Thymus (tissue), 11 donors: ENCODE results near the gene ATXN7L2. TPM values are rescaled to one million over a fixed set of nuclear protein-coding genes. Genes with fewer than 3 reads are reported as not detected.

Experiments used
- DNase-seq, 9 donors: peaks; one replicate each; pipeline ENCODE4 v3.0.0-alpha.2; 2013; ENCODE audit warnings: low spot score in 9 of 9, low read depth in 6 of 9, missing footprints in 1 of 9
- H3K27ac ChIP-seq, 2 donors: one replicate each; pipeline ENCODE4 v1.5.1; 2013; ENCODE audit warnings: control low read depth in 1 of 2, low read depth in 1 of 2, low read length in 1 of 2, mild to moderate bottlenecking in 1 of 2, moderate library complexity in 1 of 2
- H3K27me3 ChIP-seq, 2 donors: one replicate each; pipeline ENCODE4 v1.5.1; 2013; ENCODE audit warnings: low read length in 1 of 2; ENCODE audit not compliant: control insufficient read depth in 2 of 2, insufficient read depth in 1 of 2
- H3K36me3 ChIP-seq, 2 donors: one replicate each; pipeline ENCODE4 v1.5.1; 2013; ENCODE audit warnings: low read length in 1 of 2, mild to moderate bottlenecking in 1 of 2, moderate library complexity in 1 of 2; ENCODE audit not compliant: control insufficient read depth in 2 of 2, insufficient read depth in 2 of 2
- H3K4me1 ChIP-seq, 2 donors: one replicate each; pipeline ENCODE4 v1.5.1; 2013; ENCODE audit warnings: low read length in 2 of 2; ENCODE audit not compliant: control insufficient read depth in 2 of 2, insufficient read depth in 2 of 2
- H3K4me3 ChIP-seq, 2 donors: one replicate each; pipeline ENCODE4 v1.5.1; 2013; ENCODE audit warnings: low read length in 2 of 2, control low read depth in 1 of 2, mild to moderate bottlenecking in 1 of 2
- H3K9me3 ChIP-seq, 2 donors: one replicate each; pipeline ENCODE4 v1.5.1; 2013; ENCODE audit warnings: low read length in 1 of 2, mild to moderate bottlenecking in 1 of 2; ENCODE audit not compliant: control insufficient read depth in 2 of 2, insufficient read depth in 1 of 2
- WGBS: extraction: QIAGEN DNeasy Blood & Tissue Kit; methylation state at CpG from one replicate; pipeline ENCODE4 v1.1.7; 2013; 5-methylcytosine and 5-hydroxymethylcytosine counted together
- polyA plus RNA-seq: library from polyadenylated mRNA; stranded (reverse); fragments of 200-250 nt; gene quantifications from one replicate; pipeline ENCODE4 v1.2.3, GENCODE V29; 2013
- total RNA-seq: library from RNA; stranded (reverse); fragments of 120-200 nt; gene quantifications from one replicate; pipeline ENCODE4 v1.2.4, GENCODE V29; 2013
- donor health status: healthy.

Gene ATXN7L2
- total and polyA plus RNA-seq, 2 donors = 5.4 to 19.6 TPM

- Histone ChIP-seq H3K4me1 (peaks cover 5 to 21% of the 10 kb centered on the region in 2 donors), H3K4me3 (no peak overlapping the region), H3K27ac (no peak overlapping the region), H3K9me3 (peaks cover 0 to 8% of the 10 kb centered on the region in 2 donors), H3K36me3 (peaks cover 8 to 9% of the 10 kb centered on the region in 2 donors), H3K27me3 (peaks cover 0 to 57% of the 10 kb centered on the region in 2 donors)
- DNase-seq = no peak
Measured at GRCh38 chr1:109482242-109482641, 1.5 kb upstream of the ATXN7L2 start.

DNA sequence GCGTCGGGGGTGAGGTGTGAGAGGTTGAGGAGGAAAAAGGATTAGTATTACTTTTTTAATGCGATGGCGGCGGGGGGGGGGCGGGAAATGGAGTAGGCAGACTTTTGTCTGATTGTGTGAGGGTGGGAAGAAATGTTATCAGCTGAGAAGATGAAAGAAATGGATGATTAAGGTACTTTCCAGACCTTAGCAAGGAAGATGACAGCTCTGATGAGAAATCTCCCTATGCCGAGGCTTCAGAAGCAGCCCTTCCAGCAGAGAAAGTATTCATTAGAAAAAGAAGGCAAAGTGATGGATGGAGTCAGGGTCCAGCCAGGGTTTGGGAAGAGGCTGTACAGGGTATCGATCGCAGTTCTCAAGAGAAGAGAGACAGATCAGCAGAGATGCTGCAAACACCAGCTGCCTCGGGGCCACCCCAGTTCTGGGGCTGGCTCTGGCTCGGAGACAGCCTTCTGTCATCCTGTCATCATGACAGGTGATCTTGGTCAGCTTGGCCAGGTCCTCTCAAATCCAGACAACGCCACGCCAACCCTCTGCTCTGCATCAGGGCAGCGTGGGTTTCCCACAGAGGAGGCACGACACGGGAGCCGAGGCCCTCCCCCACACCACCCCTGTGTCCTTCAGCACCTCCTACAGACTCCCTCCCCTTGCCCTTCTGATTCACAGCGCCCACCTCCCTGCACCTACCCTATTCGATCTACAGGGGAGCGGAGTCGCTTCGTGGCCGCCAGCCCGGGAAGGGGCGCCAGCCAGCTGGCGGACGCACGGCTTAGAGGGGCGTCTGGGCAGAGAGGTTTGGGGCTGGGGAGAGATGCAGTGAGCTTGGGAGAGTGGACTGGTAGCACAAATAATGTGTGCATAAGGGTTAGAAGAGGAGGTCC, 674 bp upstream of the ATXN7L2 start:
- DNase-seq = peak in 2 of 9 donors; percentile 50 to 56
- Histone ChIP-seq H3K27me3 (peaks cover 0 to 50% of the 10 kb centered on the region in 2 donors), H3K27ac (peak overlapping the region; percentile 60 to 71), H3K36me3 (peaks cover 14 to 17% of the 10 kb centered on the region in 2 donors), H3K9me3 (peaks cover 0 to 6% of the 10 kb centered on the region in 2 donors), H3K4me3 (peak overlapping the region; percentile 65 to 75), H3K4me1 (peaks cover 5 to 21% of the 10 kb centered on the region in 2 donors)
- 12% methylated on average over 29 of the region's 29 CpGs for WGBS

DNA sequence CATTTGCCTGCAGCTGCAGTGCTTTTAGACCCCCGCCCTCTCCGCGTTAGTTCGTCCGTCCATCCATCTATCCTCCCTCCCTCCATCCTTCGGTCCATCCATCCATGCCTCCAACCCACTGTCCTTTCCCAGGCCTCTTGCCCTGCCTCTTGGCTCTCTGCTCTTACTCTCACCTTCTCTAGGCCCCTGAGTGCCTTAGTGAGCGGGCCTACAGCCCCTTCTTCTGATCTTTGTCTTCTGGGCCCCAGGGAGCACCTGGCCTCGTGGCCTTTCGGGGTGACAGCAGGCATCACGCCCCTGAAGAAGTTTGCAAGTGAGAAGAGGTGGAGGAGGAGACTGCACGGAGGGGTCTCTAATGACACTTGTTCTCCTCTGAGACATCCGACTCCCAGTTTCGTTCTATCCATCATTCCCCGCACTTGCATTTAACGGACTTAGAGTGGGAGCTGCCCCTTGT, 842 bp downstream of the ATXN7L2 start:
- H3K4me1 ChIP-seq = peaks cover 5 to 21% of the 10 kb centered on the region in 2 donors
- H3K9me3 ChIP-seq = peaks cover 0 to 3% of the 10 kb centered on the region in 2 donors
- H3K27ac ChIP-seq = peak overlapping the region in 1 of 2 donors; percentile 28
- peaks cover 0 to 37% of the 10 kb centered on the region in 2 donors for H3K27me3 ChIP-seq
- H3K36me3 ChIP-seq = peaks cover 29 to 30% of the 10 kb centered on the region in 2 donors
- 46% methylated on average over 15 of the region's 15 CpGs for WGBS
- H3K4me3 ChIP-seq = peak overlapping the region; percentile 51 to 75
- no peak for DNase-seq

DNA sequence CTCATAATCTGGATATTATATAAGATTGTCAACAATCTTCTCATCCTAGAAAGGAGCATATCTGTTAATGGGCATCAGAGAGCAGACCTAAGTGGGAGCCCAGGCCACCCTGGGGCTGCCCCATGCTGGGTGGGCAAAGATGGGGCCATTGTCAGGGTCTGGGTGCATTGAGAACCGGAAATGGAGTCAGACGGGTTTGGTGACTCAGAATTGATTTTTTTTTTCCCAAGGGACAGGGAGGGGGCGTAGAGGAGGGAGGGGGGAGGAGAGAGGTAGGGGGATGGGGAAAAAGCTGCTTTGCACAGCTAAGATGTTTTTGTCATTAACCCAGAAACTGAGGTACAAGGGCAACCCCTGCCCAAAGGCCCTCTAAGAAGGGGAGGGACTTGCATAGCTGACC, 1.3 kb downstream of the ATXN7L2 start:
- no peak for DNase-seq
- WGBS = 68% methylated on average over 3 of the region's 3 CpGs
- H3K4me3 ChIP-seq = peak overlapping the region in 1 of 2 donors; percentile 51

DNA sequence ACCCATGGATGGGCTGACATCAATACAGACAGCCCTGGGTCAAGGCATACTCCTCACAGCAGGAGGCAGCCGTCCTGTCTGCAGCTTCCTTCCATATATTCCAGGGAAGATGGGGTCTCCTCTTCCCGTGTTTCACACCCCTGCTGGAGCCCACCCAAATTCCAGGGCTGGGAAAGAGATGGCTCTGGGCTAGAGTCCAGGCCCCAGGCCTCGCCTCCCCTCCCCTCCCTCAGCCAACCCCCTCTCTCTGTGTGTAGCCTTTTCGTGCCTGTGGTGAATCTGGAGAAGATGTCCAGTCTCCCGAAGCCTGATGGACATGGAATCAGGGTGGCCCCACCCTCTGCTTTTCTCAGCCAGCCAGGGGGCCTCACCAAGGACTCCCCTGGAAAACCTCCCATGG, 3.6 kb downstream of the ATXN7L2 start:
- WGBS = 94% methylated on average over 5 of the region's 5 CpGs

More for the DNA sequence above, 1.3 kb downstream of the ATXN7L2 start:
- Histone ChIP-seq H3K9me3 (no peaks in the 10 kb centered on the region), H3K27ac (no peak overlapping the region), H3K27me3 (peaks cover 0 to 32% of the 10 kb centered on the region in 2 donors), H3K36me3 (peaks cover 34% of the 10 kb centered on the region in 2 donors), H3K4me1 (peaks cover 5 to 21% of the 10 kb centered on the region in 2 donors)

GRCh38 chr1:109488201-109488600, 4.5 kb downstream of the ATXN7L2 start:
- 96% methylated on average over 5 of the region's 5 CpGs for WGBS
- DNase-seq = no peak
- Histone ChIP-seq H3K36me3 (peaks cover 45 to 56% of the 10 kb centered on the region in 2 donors), H3K27ac (no peak overlapping the region), H3K27me3 (peaks cover 0 to 2% of the 10 kb centered on the region in 2 donors), H3K4me1 (peaks cover 5 to 22% of the 10 kb centered on the region in 2 donors), H3K4me3 (no peak overlapping the region), H3K9me3 (no peaks in the 10 kb centered on the region)

More for the DNA sequence above, 3.6 kb downstream of the ATXN7L2 start:
- peaks cover 5 to 25% of the 10 kb centered on the region in 2 donors for H3K4me1 ChIP-seq
- H3K27ac ChIP-seq = no peak overlapping the region
- no peak overlapping the region for H3K4me3 ChIP-seq
- no peaks in the 10 kb centered on the region for H3K9me3 ChIP-seq
- DNase-seq = no peak
- H3K36me3 ChIP-seq = peaks cover 45 to 55% of the 10 kb centered on the region in 2 donors
- H3K27me3 ChIP-seq = peaks cover 0 to 10% of the 10 kb centered on the region in 2 donors

DNA sequence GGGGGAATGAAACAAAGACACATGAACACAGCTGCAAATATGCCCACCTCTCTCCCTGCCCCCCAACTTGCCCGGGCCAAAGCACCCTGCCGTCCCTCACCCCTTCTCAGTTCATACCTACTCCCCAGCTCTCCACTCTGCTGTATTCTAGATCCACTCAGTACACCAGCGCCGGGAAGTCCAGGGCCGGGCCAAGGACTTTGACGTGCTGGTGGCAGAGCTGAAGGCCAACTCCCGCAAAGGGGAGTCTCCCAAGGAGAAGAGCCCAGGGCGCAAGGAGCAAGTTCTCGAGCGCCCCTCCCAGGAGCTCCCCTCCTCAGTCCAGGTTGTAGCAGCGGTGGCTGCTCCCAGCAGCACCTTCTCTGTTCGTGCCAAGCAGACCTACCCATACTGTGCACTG, 5.0 kb downstream of the ATXN7L2 start:
- Histone ChIP-seq H3K27ac (no peak overlapping the region), H3K4me1 (peaks cover 8 to 24% of the 10 kb centered on the region in 2 donors), H3K4me3 (no peak overlapping the region), H3K36me3 (peaks cover 45 to 56% of the 10 kb centered on the region in 2 donors), H3K27me3 (no peaks in the 10 kb centered on the region), H3K9me3 (no peaks in the 10 kb centered on the region)
- DNase-seq = no peak
- 95% methylated on average over 12 of the region's 12 CpGs for WGBS

DNA sequence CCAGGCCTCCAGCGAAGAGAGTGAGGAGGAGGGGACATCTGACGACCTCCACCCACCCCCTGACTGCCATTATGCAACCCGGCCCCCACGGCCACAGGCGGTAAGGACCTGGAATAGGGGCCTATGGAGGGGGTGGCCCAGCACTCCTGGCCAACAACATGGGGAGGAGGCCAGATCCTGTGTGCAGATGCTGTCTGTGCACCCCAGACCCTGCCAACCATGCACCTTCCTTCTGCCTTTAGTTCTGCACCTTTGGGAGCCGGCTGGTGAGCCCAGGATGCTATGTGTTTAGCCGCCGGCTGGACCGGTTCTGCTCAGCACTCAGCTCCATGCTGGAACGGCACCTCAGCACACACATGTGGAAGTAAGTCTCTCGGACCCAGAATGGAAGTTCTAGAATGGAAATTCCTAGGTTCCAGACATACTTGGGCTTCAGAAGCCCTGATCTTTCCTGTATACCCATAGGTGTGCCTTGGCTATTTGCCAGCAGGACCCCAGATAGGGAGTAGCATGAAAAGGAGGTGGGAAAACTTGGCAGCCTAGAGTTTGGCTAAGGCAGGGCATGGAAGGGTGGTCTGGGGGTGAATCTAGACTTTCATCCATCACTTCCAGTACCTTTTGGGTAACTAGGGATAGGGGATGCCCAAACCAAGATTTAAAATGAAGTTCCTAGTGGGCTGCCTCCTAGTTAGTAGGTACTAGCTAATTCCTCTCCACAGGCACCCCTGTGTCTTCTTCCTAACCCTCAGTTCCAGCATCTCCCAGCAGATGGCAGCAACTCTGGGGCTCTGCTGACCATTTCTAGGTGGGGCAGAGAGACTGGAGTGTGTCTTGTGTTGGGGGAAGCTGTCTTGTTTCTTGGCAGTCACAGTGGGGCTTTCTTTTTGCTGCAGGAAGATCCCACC, 6.6 kb downstream of the ATXN7L2 start:
- Histone ChIP-seq H3K27ac (no peak overlapping the region), H3K36me3 (peaks cover 45 to 56% of the 10 kb centered on the region in 2 donors), H3K9me3 (no peaks in the 10 kb centered on the region), H3K4me1 (peaks cover 7 to 25% of the 10 kb centered on the region in 2 donors), H3K4me3 (no peak overlapping the region), H3K27me3 (no peaks in the 10 kb centered on the region)
- WGBS = 96% methylated on average over 11 of the region's 11 CpGs
- DNase-seq = peak in 5 of 9 donors; percentile 55 to 83 (median 66)
